ENCODE results near the gene SLC12A3.

DNA sequence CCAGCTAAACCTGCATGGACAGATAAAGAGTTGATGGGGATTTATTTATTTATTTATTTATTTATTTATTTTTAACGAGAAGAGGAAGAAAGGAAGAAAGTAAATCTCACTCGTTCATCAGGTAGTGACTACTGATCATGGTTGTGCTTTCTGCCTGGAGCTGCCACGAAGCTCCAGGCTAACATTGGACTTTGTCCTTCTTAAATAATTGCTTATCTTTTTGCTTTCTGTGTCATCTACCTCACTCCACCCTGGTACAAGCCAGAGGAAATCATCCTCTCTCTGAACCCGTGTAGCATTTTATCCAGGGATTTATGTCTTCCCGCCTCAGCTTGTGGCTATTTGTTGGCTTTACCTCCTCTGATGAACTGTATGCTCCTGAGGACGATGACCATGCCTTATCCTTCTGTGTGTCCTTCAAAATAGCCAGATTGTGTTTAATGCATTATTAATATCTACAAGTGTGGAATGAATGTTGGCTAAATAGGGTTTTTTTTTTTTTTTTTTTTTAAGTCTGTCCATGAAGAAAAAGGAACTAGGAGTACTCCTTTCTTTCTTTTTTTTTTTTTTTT is 8.0 kb upstream of the SLC12A3 start:
- TF ChIP-seq POLR2A (IDR thresholded peaks at IDR 0.05) (no peak), EP300 (IDR thresholded peaks at IDR 0.05) (no peak), POLR2AphosphoS5 (IDR thresholded peaks at IDR 0.05) (no peak)
- TF ChIP-seq, protein P1, sequence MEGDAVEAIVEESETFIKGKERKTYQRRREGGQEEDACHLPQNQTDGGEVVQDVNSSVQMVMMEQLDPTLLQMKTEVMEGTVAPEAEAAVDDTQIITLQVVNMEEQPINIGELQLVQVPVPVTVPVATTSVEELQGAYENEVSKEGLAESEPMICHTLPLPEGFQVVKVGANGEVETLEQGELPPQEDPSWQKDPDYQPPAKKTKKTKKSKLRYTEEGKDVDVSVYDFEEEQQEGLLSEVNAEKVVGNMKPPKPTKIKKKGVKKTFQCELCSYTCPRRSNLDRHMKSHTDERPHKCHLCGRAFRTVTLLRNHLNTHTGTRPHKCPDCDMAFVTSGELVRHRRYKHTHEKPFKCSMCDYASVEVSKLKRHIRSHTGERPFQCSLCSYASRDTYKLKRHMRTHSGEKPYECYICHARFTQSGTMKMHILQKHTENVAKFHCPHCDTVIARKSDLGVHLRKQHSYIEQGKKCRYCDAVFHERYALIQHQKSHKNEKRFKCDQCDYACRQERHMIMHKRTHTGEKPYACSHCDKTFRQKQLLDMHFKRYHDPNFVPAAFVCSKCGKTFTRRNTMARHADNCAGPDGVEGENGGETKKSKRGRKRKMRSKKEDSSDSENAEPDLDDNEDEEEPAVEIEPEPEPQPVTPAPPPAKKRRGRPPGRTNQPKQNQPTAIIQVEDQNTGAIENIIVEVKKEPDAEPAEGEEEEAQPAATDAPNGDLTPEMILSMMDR (IDR thresholded peaks at IDR 0.05): no peak
